NB4 (cell line): ENCODE data around the gene FOXJ3.

Experiments
- POLR2A ChIP-seq: IDR thresholded peaks from 2 replicates; pipeline ENCODE4 v1.6.1; 2011; ENCODE audit warnings: mild to moderate bottlenecking; ENCODE audit not compliant: insufficient read length; ENCODE audit errors: extremely low read depth
- TF ChIP-seq, protein P1 (sequence below): IDR thresholded peaks from one replicate; pipeline ENCODE4 v1.5.1; 2012; ENCODE audit warnings: low read depth, low read length
- TF ChIP-seq, protein P2 (sequence below): IDR thresholded peaks from 2 replicates; pipeline ENCODE4 v1.6.1; 2011; ENCODE audit warnings: low read depth, low read length

DNA sequence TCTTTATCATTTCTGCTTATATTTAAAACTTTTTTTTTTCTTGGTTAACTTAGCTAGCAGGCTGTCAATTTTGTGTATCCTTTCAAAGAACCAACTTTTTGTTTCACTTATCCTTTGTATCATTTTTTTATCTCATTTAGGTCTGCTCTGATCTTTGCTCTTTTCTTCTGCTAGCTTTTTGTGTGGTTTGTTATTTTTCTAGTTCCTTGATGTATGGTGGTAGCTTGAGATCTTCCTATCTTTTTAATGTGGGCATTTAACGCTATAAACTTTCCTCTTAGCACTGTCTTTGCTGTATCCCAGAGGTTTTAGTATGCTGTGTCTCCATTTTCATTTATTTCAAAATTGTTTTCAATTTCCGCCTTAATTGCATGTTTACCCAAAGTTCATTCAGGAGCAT lies 36.5 kb downstream of the FOXJ3 start:
- TF ChIP-seq, protein P1, sequence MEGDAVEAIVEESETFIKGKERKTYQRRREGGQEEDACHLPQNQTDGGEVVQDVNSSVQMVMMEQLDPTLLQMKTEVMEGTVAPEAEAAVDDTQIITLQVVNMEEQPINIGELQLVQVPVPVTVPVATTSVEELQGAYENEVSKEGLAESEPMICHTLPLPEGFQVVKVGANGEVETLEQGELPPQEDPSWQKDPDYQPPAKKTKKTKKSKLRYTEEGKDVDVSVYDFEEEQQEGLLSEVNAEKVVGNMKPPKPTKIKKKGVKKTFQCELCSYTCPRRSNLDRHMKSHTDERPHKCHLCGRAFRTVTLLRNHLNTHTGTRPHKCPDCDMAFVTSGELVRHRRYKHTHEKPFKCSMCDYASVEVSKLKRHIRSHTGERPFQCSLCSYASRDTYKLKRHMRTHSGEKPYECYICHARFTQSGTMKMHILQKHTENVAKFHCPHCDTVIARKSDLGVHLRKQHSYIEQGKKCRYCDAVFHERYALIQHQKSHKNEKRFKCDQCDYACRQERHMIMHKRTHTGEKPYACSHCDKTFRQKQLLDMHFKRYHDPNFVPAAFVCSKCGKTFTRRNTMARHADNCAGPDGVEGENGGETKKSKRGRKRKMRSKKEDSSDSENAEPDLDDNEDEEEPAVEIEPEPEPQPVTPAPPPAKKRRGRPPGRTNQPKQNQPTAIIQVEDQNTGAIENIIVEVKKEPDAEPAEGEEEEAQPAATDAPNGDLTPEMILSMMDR = no peak
- no peak for TF ChIP-seq POLR2A
- TF ChIP-seq, protein P2, sequence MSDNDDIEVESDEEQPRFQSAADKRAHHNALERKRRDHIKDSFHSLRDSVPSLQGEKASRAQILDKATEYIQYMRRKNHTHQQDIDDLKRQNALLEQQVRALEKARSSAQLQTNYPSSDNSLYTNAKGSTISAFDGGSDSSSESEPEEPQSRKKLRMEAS = no peak
